HG03460 (cell line): ENCODE measurements around the gene CLDN2.
"Not testable (repeated sequence)": the region's sequence is repeated elsewhere in the genome, so short reads cannot be mapped to it uniquely, and the experiment has no call there.

ENCODE experiments used
- ATAC-seq: cut with Tn5 transposase; IDR thresholded peaks from one replicate; pipeline ENCODE4 v1.9.1; 2021; ENCODE audit not compliant: unreplicated experiment

Gene CLDN2

GRCh38 chrX:106957856-106958255 is 37.7 kb downstream of the CLDN2 start:
- no peak for ATAC-seq

- no peak for ATAC-seq
Measured at GRCh38 chrX:106959901-106960300, 39.7 kb downstream of the CLDN2 start.

GRCh38 chrX:106963111-106963510 is 42.9 kb downstream of the CLDN2 start:
- ATAC-seq, result no peak

GRCh38 chrX:106964290-106964689 is 44.1 kb downstream of the CLDN2 start:
- ATAC-seq, result no peak

GRCh38 chrX:106966547-106966946 is 46.3 kb downstream of the CLDN2 start:
- not testable (repeated sequence) for ATAC-seq

GRCh38 chrX:106972896-106973295 is 52.7 kb downstream of the CLDN2 start:
- no peak for ATAC-seq

- no peak for ATAC-seq
Measured at GRCh38 chrX:106973433-106974149, 53.4 kb downstream of the CLDN2 start.

- no peak for ATAC-seq
Measured at GRCh38 chrX:106976416-106976815, 56.2 kb downstream of the CLDN2 start.
